Memory B cell (primary cell): Measurements from ENCODE around the gene YARS1.

Source experiments
- ATAC-seq: fragments of 150-1000 bp; cut with Tn5 transposase; 2 replicates; pipeline ENCODE4 v1.10.0; 2021; ENCODE audit warnings: low read depth, mild to moderate bottlenecking, moderate library complexity
- DNase-seq, 2 donors: peaks; one replicate each; pipeline ENCODE4 v3.0.0; 2022; ENCODE audit warnings: low spot score in 2 of 2
- H3K27ac Mint-ChIP-seq: one replicate; pipeline ENCODE4 v1.8.0; 2022; ENCODE audit warnings: mild to moderate bottlenecking, moderate library complexity, mixed read lengths
- H3K27me3 Mint-ChIP-seq: one replicate; pipeline ENCODE4 v1.8.0; 2022; ENCODE audit warnings: mixed read lengths
- H3K36me3 Mint-ChIP-seq: one replicate; pipeline ENCODE4 v1.8.0; 2022; ENCODE audit warnings: mild to moderate bottlenecking, mixed read lengths
- H3K4me1 Mint-ChIP-seq: one replicate; pipeline ENCODE4 v1.8.0; 2022; ENCODE audit warnings: mixed read lengths
- H3K4me3 Mint-ChIP-seq: one replicate; pipeline ENCODE4 v1.8.0; 2022; ENCODE audit warnings: mild to moderate bottlenecking, moderate library complexity, mixed read lengths
- H3K9me3 Mint-ChIP-seq: one replicate; pipeline ENCODE4 v1.8.0; 2022; ENCODE audit warnings: mixed read lengths

The YARS1 gene

DNA sequence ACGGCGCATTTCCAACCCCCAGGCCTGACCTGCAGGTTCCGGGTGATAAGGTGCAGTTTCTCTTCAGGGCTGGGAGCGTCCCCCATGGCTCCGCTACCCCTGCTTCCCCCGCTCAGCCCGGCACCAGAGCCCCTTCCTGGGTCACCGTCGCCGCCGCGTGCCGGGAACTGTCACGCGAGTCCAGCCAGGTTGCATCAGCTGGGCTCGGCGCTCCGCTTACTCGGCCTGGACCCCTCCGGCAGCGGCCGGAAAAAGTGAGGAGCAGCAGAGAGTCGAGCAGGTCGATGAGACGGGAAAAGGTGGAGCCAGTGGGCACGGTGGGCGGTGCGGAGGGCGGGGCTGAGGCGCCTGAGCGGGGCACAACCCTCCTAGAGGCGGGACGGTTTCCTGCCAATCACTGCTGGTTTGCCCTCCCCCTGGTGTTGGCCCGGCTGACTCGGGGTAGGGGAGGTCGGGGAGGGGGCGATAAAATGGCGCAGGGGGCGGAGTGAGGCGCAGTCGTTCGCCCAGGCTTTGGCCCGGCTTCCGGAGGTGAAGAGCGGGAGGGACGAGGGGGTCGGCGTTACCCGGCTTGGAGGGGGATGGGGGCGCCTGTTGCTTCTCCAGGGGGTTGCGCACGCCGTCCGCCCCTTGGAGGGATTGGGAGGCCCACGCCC lies at the start of gene YARS1, which contains the start of gene S100PBP:
Gene YARS1, minus strand, starts transcription at position 200 of the 656 bp plus-strand sequence. Its CDS starts 114 bp downstream, at position 86.
Gene S100PBP, plus strand, starts transcription at position 495 of the 656 bp plus-strand sequence. CDS start 8,447 bp downstream, outside the sequence.
- peaks cover 7% of the 10 kb centered on the region for H3K36me3 Mint-ChIP-seq
- peaks cover 35% of the 10 kb centered on the region for H3K4me1 Mint-ChIP-seq
- peak within 1 kb of the TSS; percentile 88 for H3K27ac Mint-ChIP-seq
- H3K4me3 Mint-ChIP-seq, result peak within 1 kb of the TSS; percentile 98
- no peaks in the 10 kb centered on the region for H3K9me3 Mint-ChIP-seq
- no peaks in the 10 kb centered on the region for H3K27me3 Mint-ChIP-seq
- DNase-seq (peak; percentile 99 to 100), ATAC-seq (peak; percentile 93)

DNA sequence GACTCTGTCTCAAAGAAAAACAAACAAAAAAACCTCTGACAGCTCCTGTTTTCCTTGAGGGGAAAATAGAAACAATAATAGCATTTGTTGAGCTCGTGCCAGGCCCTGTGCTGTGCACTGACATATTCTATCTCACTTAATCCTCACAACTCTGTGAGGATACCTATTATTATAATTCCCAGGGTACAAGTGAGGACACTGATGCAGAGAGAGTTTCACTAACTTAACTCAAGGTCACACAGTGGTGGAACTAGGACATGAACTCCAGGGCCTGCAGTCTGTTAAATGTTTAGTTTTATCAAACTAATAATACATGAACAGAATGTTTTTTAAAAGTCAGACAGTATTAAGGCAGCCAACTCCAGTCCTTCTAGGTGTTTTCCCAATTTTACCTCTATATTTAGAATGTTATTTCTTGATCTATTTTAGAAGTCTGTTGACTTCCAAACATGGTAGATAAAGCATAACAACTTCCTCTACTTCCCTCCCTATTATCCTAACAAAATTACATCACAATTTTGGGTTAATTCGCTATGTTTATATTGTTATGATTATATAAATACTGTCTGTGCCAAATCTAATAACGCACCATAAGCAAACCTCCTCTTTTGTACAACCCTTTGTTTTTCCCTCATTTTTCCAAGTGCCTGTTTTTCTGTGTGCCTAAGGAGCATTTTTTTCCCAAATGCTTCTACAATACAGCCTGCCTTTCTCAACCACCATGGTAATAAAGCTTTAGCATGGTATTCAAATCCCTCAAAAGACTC lies 48.7 kb upstream of the YARS1 start:
- H3K36me3 Mint-ChIP-seq, result peaks cover 31% of the 10 kb centered on the region
- peaks cover 14% of the 10 kb centered on the region for H3K27me3 Mint-ChIP-seq
- ATAC-seq (no peak), DNase-seq (no peak)
- no peaks in the 10 kb centered on the region for H3K9me3 Mint-ChIP-seq
- peak overlapping the region; percentile 3 for H3K27ac Mint-ChIP-seq
- peaks cover 6% of the 10 kb centered on the region for H3K4me1 Mint-ChIP-seq
- no peak overlapping the region for H3K4me3 Mint-ChIP-seq

DNA sequence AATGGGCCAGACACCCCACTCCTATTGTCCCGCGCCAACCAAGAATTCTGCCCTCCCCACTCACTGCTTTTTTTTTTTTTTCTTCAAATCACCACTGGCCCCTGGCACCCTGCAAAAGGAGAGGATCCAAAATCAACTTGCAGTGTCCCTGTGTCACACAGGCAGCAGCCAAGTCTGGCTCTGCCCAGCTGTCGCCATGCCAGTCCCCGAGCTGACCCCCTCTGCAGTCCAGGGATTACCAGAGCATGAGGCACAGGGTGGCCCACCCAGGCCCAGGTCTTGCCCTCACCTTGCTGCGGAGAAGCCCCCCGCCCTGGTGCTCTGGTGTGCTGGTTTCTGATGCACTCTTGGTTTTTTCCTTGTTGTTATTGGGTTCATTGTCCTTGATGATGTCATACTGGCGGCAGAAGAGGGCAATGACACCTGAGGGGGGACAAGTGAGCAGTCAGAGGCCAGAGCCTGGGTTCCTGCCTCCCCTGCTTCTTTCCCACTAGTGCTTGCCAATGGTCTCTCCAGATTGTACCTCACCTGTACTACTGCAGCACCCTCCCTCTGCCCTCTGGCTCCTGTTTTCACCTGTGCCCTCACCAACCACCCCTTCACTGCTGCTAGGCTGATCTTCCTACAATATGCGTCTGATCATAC lies 47.3 kb upstream of the YARS1 start:
- no peak for DNase-seq
- Mint-ChIP-seq H3K4me3 (no peak overlapping the region), H3K27me3 (peaks cover 6% of the 10 kb centered on the region), H3K27ac (no peak overlapping the region), H3K9me3 (no peaks in the 10 kb centered on the region), H3K4me1 (no peaks in the 10 kb centered on the region), H3K36me3 (peaks cover 31% of the 10 kb centered on the region)
- no peak for ATAC-seq

DNA sequence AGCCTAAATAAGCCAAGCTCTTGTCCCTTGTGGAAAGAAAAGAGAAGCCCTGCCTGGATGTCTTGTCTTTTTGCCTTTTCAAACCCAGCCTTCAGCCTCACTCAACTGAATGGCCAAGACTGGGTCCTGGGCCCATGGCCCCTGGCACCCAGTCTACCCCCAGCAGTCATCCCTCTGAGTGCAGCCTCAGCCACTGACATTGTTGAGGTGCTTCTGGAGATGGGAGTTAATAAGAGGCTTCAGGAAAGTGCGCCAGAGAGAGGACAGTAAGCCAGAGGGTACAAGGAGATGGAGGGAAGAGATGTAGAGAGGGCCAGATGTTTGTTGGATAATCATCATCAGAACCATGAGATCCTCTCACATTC lies 46.7 kb upstream of the YARS1 start:
- Mint-ChIP-seq H3K9me3 (no peaks in the 10 kb centered on the region), H3K36me3 (peaks cover 32% of the 10 kb centered on the region), H3K27me3 (peaks cover 2% of the 10 kb centered on the region), H3K27ac (no peak overlapping the region), H3K4me1 (no peaks in the 10 kb centered on the region), H3K4me3 (no peak overlapping the region)
- no peak for DNase-seq
- ATAC-seq, result no peak

DNA sequence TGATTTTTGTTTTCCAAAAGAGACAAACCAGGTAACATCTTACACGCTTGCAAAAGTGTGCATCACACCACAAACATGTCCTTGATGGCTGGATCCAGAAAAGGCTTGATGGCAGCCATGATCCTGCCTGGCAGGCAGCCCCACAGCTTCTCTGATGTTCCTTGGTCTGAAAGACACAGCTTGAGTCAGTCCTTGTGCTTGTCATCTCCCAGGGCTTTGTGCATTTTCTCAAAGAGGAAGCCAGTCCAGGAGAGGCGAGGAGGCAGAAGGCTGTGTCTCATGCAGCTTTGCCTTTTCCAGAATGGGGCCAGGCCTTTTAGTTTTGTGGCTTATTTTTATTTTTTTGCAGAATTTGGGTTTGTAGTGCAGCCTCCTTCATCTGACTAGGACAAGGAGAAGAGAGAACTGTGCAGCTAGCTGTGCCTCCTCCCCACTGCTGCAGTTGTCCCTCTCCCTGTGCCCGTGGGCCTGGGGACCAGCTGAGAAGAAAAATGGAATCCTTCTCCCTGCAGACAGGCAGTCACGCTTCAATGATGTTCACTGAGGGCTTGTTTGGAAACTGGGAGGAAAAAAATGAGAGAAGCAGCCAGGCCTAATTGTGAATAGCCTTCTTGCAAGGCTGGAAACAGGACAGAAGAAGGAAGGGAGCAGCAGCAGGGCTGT lies 46.2 kb upstream of the YARS1 start:
- ATAC-seq (no peak), DNase-seq (no peak)
- no peak overlapping the region for H3K4me3 Mint-ChIP-seq
- H3K36me3 Mint-ChIP-seq, result peaks cover 29% of the 10 kb centered on the region
- H3K27me3 Mint-ChIP-seq, result no peaks in the 10 kb centered on the region
- no peaks in the 10 kb centered on the region for H3K9me3 Mint-ChIP-seq
- no peak overlapping the region for H3K27ac Mint-ChIP-seq
- no peaks in the 10 kb centered on the region for H3K4me1 Mint-ChIP-seq

DNA sequence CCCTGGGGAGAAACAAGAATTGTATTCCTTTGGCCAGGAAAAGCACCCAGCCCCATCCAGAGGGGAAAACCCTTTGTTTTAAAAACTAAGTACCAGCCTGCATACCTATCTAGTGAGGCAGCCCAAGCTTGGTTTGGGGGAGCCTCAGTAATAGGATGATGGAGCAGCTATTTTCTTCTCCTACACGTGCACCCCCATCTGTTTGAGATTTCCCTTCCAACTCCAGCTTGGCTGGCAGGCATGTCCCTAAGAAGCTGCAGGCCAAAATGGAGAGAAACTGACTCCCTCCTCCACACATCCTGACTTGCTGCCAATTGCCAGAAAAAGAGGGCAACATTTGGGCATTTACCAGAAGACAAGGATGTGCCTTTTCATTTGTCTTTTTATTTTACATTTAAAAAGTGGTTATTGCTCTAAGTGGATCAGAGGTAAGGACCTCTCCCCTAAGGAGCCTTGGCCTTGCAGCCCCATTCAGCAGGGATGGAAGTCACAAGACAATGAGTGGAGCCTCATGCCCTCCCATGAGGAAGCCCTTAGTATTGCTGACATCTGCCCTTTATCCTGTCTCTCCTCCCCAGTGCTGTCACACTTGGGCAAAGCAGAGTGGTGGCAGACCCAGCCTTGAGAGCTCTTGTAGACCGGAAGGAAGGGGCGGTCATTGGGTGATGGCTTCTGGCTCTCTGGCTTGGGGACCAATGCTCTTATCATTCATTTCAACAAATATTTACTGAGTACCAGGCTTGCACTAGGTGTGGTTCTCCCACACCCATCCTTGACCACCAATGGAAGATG lies 44.9 kb upstream of the YARS1 start:
- no peak for DNase-seq
- H3K27ac Mint-ChIP-seq, result peak overlapping the region; percentile 17
- ATAC-seq, result no peak
- H3K36me3 Mint-ChIP-seq, result peaks cover 31% of the 10 kb centered on the region
- H3K9me3 Mint-ChIP-seq, result no peaks in the 10 kb centered on the region
- no peaks in the 10 kb centered on the region for H3K4me1 Mint-ChIP-seq
- H3K27me3 Mint-ChIP-seq, result no peaks in the 10 kb centered on the region
- H3K4me3 Mint-ChIP-seq, result no peak overlapping the region

DNA sequence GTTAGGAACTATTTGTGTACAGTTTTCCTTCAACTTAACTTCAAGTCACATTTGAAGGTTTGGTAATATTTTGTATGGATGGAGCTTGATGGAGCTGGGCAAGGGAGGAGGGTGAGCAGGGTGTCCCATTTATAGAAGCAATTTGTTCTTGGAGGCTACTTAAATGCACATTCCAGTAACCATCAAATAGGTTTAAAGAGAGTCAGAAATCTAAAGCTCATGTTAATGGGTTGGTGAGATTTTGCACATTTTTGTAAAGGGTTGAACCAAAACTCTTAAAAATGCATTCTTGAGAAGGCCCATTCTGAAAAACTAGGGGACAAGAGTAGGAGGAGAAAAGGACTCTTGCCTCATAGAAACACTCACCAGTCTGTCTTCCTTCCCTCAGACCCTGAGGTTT lies 43.4 kb upstream of the YARS1 start:
- peaks cover 28% of the 10 kb centered on the region for H3K36me3 Mint-ChIP-seq
- no peak overlapping the region for H3K27ac Mint-ChIP-seq
- H3K4me3 Mint-ChIP-seq, result no peak overlapping the region
- no peak for ATAC-seq
- H3K9me3 Mint-ChIP-seq, result no peaks in the 10 kb centered on the region
- no peak for DNase-seq
- no peaks in the 10 kb centered on the region for H3K27me3 Mint-ChIP-seq
- no peaks in the 10 kb centered on the region for H3K4me1 Mint-ChIP-seq

DNA sequence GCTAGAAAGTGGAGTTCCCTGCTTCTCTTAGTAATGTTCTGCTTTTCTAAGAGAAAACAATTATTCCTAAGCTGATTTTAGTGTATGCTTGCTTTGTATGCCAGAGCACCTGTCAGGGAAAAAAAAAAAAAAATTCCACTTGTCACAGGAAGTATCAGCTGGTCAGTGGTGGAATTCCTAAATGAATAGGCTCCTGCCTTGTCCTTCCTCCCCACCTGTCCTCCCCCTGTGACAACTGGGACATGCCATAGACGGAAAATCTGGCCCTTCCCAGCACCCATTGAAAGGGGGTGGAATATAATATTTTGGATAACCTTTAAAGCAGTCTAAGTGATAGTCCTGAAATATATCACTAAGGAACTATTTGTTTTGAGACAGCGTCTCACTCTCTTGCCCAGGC lies 42.8 kb upstream of the YARS1 start:
- Mint-ChIP-seq H3K36me3 (peaks cover 27% of the 10 kb centered on the region), H3K4me1 (no peaks in the 10 kb centered on the region)

DNA sequence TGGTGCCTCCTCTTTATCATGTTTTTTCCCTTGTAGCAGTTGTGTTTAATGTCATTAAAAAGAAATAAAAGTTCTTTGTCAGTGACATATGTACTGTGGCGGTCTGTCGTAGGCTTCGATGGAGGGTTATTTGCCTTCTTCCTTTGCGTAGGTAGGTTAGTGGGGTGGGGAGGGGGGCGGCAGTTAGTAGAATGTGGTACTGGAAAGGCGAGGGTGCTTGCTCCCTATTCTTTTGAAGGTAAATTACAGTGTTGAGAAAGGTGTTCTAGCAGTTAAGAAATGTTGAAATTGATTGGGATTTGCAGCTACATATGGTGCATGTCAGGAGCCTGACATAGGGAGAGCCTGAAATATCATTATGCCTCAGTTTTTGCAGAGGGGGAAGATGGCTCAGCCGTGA lies 41.6 kb upstream of the YARS1 start:
- no peak overlapping the region for H3K4me3 Mint-ChIP-seq
- no peaks in the 10 kb centered on the region for H3K27me3 Mint-ChIP-seq
- H3K27ac Mint-ChIP-seq, result no peak overlapping the region
- DNase-seq (no peak), ATAC-seq (no peak)
- H3K36me3 Mint-ChIP-seq, result peaks cover 30% of the 10 kb centered on the region
- no peaks in the 10 kb centered on the region for H3K9me3 Mint-ChIP-seq
- H3K4me1 Mint-ChIP-seq, result no peaks in the 10 kb centered on the region

More for the DNA sequence above, 42.8 kb upstream of the YARS1 start:
- ATAC-seq, result no peak
- Mint-ChIP-seq H3K27ac (no peak overlapping the region), H3K4me3 (no peak overlapping the region), H3K27me3 (no peaks in the 10 kb centered on the region), H3K9me3 (no peaks in the 10 kb centered on the region)
- DNase-seq, result no peak

DNA sequence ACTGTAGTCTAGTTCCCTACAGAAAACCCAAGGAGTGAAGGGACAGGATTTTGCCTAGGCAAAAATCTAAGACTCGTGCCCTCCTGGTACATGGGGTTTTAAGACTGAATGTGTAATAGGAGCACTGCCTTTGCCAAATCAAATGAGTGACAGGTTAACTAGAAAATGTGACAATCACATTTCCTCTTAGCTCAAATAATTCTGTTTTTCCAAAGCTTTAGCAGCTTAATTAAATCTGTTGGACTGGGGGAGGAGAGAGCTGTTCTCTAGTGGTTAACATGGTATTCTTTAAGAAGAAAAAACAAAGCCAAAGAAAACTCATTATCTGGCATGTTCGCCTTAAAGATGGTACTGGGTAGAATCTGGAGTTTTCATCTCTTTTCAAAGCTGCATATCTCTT lies 41.0 kb upstream of the YARS1 start:
- H3K36me3 Mint-ChIP-seq, result peaks cover 30% of the 10 kb centered on the region
- H3K4me1 Mint-ChIP-seq, result no peaks in the 10 kb centered on the region
- H3K4me3 Mint-ChIP-seq, result no peak overlapping the region
- no peaks in the 10 kb centered on the region for H3K27me3 Mint-ChIP-seq
- H3K27ac Mint-ChIP-seq, result no peak overlapping the region
- no peaks in the 10 kb centered on the region for H3K9me3 Mint-ChIP-seq
- no peak for DNase-seq
- ATAC-seq, result no peak

DNA sequence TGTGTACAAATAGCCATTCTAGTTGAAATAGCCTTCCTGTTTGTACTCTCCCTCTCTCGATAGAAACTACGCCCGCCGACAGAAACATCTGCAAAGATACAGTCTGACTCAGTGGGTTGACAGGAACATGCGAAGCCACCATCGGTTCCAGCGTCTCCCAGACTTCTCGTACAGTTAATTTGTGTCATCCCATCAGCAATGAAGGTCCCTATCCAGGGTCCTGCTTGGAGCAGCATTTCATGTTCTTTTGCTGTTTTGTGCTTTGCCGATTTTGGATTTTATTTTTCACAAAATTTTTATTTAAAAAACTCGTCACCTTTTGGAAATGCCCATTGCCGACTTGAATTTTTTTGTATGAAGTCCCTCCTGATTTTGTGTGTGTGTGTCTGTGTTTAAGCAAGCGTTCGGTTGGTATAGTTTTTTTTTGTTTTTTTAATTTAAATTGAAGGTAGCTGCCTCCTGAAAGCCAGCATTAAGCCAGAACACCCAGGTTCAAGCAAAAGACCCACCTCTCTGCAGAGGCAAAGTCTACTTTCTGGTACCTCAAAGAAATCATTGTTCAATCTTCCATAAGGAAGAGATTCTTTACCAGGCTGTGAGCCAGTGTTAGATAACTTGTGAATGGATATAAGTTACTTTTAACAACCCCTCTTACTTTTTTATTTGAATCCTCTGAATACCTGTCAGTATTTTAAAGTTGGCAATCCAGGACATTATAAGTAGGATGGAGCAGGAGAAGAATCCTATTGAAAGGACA lies 38.9 kb upstream of the YARS1 start:
- DNase-seq (no peak), ATAC-seq (no peak)
- H3K27ac Mint-ChIP-seq, result no peak overlapping the region
- no peaks in the 10 kb centered on the region for H3K9me3 Mint-ChIP-seq
- no peaks in the 10 kb centered on the region for H3K27me3 Mint-ChIP-seq
- H3K4me1 Mint-ChIP-seq, result no peaks in the 10 kb centered on the region
- H3K36me3 Mint-ChIP-seq, result peaks cover 26% of the 10 kb centered on the region
- no peak overlapping the region for H3K4me3 Mint-ChIP-seq

DNA sequence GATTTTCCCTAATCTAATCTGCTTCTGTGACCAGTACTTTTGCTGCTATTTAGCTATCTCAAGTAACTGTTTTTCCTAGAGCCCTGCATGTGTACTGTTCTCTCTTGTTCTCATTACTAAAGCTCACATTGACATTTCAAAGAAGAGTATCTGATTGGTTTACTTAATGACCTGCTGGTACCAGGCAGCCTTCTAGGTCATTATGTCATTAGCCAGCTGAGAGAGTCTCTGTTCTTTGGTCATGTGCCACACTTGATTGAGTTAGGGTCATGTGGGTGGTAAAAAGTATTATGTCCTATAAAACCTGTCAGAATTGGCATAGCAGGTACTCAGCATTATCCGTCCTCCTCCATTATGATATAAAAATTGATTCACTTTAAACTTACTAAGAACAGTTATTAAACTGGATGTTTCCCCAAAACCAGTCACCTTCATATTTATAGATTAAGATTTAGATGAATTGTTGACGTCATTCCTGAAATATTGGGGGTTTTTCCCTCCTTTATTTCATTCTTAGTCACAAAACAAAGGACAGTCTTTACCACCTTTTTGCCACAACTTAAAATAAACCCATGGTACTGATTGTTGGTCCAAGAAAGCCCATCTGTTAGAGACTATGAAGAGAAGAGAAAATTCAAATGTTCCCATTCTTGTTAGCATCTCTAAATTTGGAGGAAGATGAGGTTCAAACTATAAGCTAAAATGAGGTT lies 31.4 kb upstream of the YARS1 start:
- Mint-ChIP-seq H3K27ac (no peak overlapping the region), H3K36me3 (peaks cover 20% of the 10 kb centered on the region), H3K4me1 (no peaks in the 10 kb centered on the region), H3K4me3 (no peak overlapping the region), H3K9me3 (no peaks in the 10 kb centered on the region), H3K27me3 (no peaks in the 10 kb centered on the region)
- no peak for DNase-seq
- no peak for ATAC-seq
